ENCODE data around the gene CDC42EP5.
"Not testable (repeated sequence)": the region's sequence is repeated elsewhere in the genome, so short reads cannot be mapped to it uniquely, and the experiment has no call there.

The CDC42EP5 gene

GRCh38 chr19:54502518-54503048 lies 29.5 kb upstream of the CDC42EP5 start, which contains the start of gene LAIR2:
Gene LAIR2 (plus strand): TSS chr19:54502831. CDS start chr19:54502919, 88 bp downstream.
- Histone ChIP-seq H3K9ac (ENCODE audit: low read length) (no peak within 1 kb of the TSS), H3K4me1 (ENCODE audit: insufficient read depth, low read length, severe bottlenecking) (no peaks in the 10 kb centered on the region), H3K36me3 (ENCODE audit: insufficient read depth, low read length) (no peaks in the 10 kb centered on the region), H3K79me2 (ENCODE audit: insufficient read depth, low read length) (no peaks in the 10 kb centered on the region), H3K27me3 (ENCODE audit: insufficient read depth, low read length) (no peaks in the 10 kb centered on the region), H3K9me2 (ENCODE audit: low read depth, low read length) (no peaks in the 10 kb centered on the region), H3K27ac (ENCODE audit: low read depth, low read length, poor library complexity, severe bottlenecking) (no peak within 1 kb of the TSS), H3K4me2 (ENCODE audit: low read length) (no peak within 1 kb of the TSS), H3K9me3 (ENCODE audit: low read length) (no peaks in the 10 kb centered on the region), H4K20me1 (ENCODE audit: insufficient read depth, low read length) (no peaks in the 10 kb centered on the region), H2AFZ (ENCODE audit: low read length) (no peak within 1 kb of the TSS), H3F3A (ENCODE audit: insufficient read depth, low read length) (no peaks in the 10 kb centered on the region), H3K4me3 (ENCODE audit: low read depth, low read length, poor library complexity, severe bottlenecking) (no peak within 1 kb of the TSS)
- TF ChIP-seq CTCF (IDR thresholded peaks at IDR 0.05; ENCODE audit: low read length) (no peak), EZH2 (IDR thresholded peaks at IDR 0.05; ENCODE audit: borderline replicate concordance, low read length) (no peak)

GRCh38 chr19:54498451-54498772 lies 25.3 kb upstream of the CDC42EP5 start:
- not testable (repeated sequence) for H2AFZ ChIP-seq (ENCODE audit: low read length); H3K4me1 ChIP-seq (ENCODE audit: insufficient read depth, low read length, severe bottlenecking); H3F3A ChIP-seq (ENCODE audit: insufficient read depth, low read length); H3K36me3 ChIP-seq (ENCODE audit: insufficient read depth, low read length); H3K4me2 ChIP-seq (ENCODE audit: low read length); H4K20me1 ChIP-seq (ENCODE audit: insufficient read depth, low read length); H3K9me2 ChIP-seq (ENCODE audit: low read depth, low read length); H3K9me3 ChIP-seq (ENCODE audit: low read length); H3K27me3 ChIP-seq (ENCODE audit: insufficient read depth, low read length); H3K4me3 ChIP-seq (ENCODE audit: low read depth, low read length, poor library complexity, severe bottlenecking); H3K27ac ChIP-seq (ENCODE audit: low read depth, low read length, poor library complexity, severe bottlenecking); H3K79me2 ChIP-seq (ENCODE audit: insufficient read depth, low read length); H3K9ac ChIP-seq (ENCODE audit: low read length)

- not testable (repeated sequence) for H3K27ac ChIP-seq (ENCODE audit: low read depth, low read length, poor library complexity, severe bottlenecking); H3K36me3 ChIP-seq (ENCODE audit: insufficient read depth, low read length); H3K9me2 ChIP-seq (ENCODE audit: low read depth, low read length); H3K4me1 ChIP-seq (ENCODE audit: insufficient read depth, low read length, severe bottlenecking); H3K4me2 ChIP-seq (ENCODE audit: low read length); H3K9ac ChIP-seq (ENCODE audit: low read length); H3K79me2 ChIP-seq (ENCODE audit: insufficient read depth, low read length); H3K9me3 ChIP-seq (ENCODE audit: low read length); H3F3A ChIP-seq (ENCODE audit: insufficient read depth, low read length); H3K4me3 ChIP-seq (ENCODE audit: low read depth, low read length, poor library complexity, severe bottlenecking); H3K27me3 ChIP-seq (ENCODE audit: insufficient read depth, low read length); H4K20me1 ChIP-seq (ENCODE audit: insufficient read depth, low read length); H2AFZ ChIP-seq (ENCODE audit: low read length)
These were observed 24.8 kb upstream of the CDC42EP5 start for GRCh38 chr19:54497747-54498450.

DNA sequence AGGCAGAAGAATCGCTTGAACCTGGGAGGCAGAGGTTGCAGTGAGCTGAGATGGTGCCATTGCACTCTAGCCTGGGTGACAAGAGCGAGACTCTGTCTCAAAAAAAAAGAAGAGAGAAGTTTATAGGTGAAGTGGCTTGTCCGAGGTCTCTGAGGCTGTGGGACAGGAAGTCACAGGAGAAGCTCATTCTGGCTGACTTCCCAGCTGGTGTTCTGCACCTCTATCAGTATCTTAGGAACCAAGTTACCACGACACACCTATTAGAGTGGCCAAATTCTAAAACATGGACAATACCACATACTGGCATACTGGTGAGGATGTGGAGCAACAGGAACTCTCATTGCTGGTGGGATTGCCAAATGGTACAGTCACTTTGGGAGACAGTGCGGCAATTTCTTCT lies 22.2 kb upstream of the CDC42EP5 start:
- not testable (repeated sequence) for H3K79me2 ChIP-seq (ENCODE audit: insufficient read depth, low read length); H4K20me1 ChIP-seq (ENCODE audit: insufficient read depth, low read length); H3K4me2 ChIP-seq (ENCODE audit: low read length); H3F3A ChIP-seq (ENCODE audit: insufficient read depth, low read length); H3K9me3 ChIP-seq (ENCODE audit: low read length); H3K4me1 ChIP-seq (ENCODE audit: insufficient read depth, low read length, severe bottlenecking); H3K4me3 ChIP-seq (ENCODE audit: low read depth, low read length, poor library complexity, severe bottlenecking); H3K36me3 ChIP-seq (ENCODE audit: insufficient read depth, low read length); H3K27ac ChIP-seq (ENCODE audit: low read depth, low read length, poor library complexity, severe bottlenecking); H3K9ac ChIP-seq (ENCODE audit: low read length); H2AFZ ChIP-seq (ENCODE audit: low read length); H3K27me3 ChIP-seq (ENCODE audit: insufficient read depth, low read length); H3K9me2 ChIP-seq (ENCODE audit: low read depth, low read length)

Data from OCI-LY1 (cell line).